ENCODE results near the gene MMRN1. TPM values are rescaled to one million over a fixed set of nuclear protein-coding genes. Genes with fewer than 3 reads are reported as not detected.
"Not testable (repeated sequence)": the region's sequence is repeated elsewhere in the genome, so short reads cannot be mapped to it uniquely, and the experiment has no call there.

MMRN1 gene
- total RNA-seq, 1 donor: not detected

DNA sequence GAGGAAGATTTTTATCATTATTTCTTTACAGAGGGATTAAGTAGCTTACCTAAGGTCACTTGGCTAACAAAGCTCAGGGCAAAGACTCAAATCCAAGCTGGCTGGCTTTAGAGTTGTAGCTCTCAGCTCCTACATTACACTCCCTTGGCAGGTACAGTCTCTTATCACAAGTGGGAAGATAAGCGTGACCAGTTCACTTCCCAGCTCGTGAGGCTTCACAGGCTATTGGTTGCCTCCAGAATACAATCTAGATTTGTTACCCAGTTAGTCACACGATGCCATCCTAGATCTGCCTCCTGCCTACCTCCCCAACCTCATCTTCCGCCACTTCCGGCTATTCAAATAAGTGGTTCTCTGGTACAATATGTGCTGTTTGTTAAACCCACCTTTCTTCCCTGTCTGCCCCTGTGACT lies 3.7 kb downstream of the MMRN1 start:
- H3K4me3 ChIP-seq (ENCODE audit: low read depth, low read length): no peak overlapping the region
- TF ChIP-seq, protein P1, sequence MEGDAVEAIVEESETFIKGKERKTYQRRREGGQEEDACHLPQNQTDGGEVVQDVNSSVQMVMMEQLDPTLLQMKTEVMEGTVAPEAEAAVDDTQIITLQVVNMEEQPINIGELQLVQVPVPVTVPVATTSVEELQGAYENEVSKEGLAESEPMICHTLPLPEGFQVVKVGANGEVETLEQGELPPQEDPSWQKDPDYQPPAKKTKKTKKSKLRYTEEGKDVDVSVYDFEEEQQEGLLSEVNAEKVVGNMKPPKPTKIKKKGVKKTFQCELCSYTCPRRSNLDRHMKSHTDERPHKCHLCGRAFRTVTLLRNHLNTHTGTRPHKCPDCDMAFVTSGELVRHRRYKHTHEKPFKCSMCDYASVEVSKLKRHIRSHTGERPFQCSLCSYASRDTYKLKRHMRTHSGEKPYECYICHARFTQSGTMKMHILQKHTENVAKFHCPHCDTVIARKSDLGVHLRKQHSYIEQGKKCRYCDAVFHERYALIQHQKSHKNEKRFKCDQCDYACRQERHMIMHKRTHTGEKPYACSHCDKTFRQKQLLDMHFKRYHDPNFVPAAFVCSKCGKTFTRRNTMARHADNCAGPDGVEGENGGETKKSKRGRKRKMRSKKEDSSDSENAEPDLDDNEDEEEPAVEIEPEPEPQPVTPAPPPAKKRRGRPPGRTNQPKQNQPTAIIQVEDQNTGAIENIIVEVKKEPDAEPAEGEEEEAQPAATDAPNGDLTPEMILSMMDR (IDR thresholded peaks at IDR 0.05; ENCODE audit: insufficient read depth, low read depth, low read length): no peak
- DNase-seq (ENCODE audit: low read depth): no peak

DNA sequence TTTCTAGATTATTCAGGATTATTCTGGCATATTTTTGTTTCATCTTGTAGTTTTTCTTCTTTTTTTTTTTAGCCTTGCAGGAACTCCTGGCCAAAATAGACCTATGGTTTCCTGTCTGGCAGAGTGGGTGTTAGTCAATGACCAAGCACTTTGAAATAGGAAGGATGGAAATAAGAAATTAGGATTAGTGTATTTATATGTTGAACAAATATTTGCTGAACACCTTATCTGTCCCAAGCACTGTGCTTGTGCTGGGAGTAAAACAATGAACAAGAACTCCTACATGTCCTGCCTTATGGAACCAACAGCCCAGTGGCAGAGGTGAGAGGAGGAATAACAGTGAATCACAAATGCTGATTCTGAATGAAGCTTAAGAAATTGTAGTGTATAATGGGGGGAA lies 4.5 kb downstream of the MMRN1 start:
- no peak overlapping the region for H3K4me3 ChIP-seq (ENCODE audit: low read depth, low read length)
- TF ChIP-seq, protein P1 (IDR thresholded peaks at IDR 0.05; ENCODE audit: insufficient read depth, low read depth, low read length): no peak
- DNase-seq (ENCODE audit: low read depth): no peak

DNA sequence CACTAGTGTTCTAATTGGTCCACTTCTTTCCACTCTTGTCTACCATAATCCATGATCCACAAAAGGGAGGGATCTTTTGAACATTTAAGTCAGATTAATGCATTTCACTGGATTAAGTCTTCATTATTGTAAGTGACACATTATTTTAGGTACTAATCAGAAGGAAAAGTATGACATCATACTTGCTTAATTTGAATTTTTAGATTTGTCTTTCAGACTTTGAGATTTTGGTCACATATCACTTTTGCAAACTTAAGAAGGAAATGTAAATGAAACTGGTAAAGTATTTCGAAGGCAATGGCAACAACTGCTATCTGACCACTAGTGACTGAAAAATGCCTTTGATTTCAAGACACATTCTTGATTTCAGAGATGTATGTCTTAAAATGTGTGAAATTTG lies 5.2 kb downstream of the MMRN1 start:
- no peak overlapping the region for H3K4me3 ChIP-seq (ENCODE audit: low read depth, low read length)
- no peak for DNase-seq (ENCODE audit: low read depth)
- TF ChIP-seq, protein P1 (IDR thresholded peaks at IDR 0.05; ENCODE audit: insufficient read depth, low read depth, low read length): no peak

DNA sequence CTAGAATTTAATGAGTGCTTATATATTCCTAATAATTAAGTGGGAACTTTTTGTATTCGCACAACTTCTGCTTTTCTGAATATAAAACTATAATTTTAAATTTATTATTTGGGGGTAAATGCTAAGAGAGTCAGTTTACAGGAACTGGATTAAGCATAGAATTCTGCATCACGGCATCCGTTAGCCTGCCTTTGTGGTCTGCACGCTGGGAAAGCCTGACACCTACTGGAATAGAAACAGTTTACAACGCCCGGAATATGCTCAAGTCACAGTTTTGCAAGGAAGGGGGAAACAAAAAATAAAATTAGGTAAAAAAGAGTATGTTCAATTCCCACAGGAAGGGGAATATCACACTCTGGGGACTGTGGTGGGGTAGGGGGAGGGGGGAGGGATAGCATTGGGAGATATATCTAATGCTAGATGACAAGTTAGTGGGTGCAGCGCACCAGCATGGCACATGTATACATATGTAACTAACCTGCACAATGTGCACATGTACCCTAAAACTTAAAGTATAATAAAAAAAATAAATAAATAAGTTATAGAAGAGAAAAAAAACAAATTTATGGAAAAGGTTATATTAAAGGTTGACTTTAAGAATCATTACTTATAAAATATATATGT lies 7.3 kb downstream of the MMRN1 start:
- peak; percentile 58 for DNase-seq (ENCODE audit: low read depth)
- not testable (repeated sequence) for H3K4me3 ChIP-seq (ENCODE audit: low read depth, low read length)
- TF ChIP-seq, protein P1 (IDR thresholded peaks at IDR 0.05; ENCODE audit: insufficient read depth, low read depth, low read length): peak; percentile 79

DNA sequence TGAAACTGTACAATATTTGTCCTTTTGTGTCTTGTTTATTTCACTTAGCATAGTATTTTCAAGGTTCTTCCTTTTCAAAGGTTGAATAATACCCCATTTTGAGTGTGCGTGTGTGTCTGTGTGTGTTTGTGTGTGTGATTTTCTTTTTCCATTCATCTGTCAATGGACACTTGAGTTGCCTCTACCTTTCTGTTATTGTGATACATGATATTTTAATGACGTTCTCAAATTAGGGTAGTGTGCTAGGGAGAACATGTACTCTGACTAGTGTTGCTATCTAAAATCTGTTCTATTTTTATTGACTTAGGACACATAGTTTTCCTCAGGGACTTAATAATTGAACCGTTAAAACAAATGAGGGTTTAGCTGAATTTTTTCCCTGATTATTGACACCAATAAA lies 9.9 kb downstream of the MMRN1 start:
- TF ChIP-seq, protein P1 (IDR thresholded peaks at IDR 0.05; ENCODE audit: insufficient read depth, low read depth, low read length): no peak
- no peak for DNase-seq (ENCODE audit: low read depth)
- no peak overlapping the region for H3K4me3 ChIP-seq (ENCODE audit: low read depth, low read length)

DNA sequence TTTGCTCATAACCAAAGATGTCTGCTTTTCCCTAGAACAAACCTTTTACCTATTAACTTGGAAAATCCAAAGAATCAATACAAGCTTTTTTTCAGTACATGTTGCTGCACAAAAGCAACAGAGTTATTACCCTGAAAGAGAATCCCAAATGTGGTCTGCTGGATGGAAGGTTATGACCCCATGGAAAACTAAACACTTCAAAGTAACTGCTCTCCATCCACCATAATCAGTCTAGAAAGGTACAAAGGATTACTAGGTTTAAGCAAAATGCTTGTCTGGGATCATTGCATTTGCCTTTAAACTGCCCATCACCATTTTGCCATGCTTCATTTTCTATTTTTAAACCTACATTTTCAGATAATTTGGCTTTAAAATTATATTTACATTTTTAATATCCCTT lies 11.7 kb downstream of the MMRN1 start:
- TF ChIP-seq, protein P1 (IDR thresholded peaks at IDR 0.05; ENCODE audit: insufficient read depth, low read depth, low read length): no peak
- DNase-seq (ENCODE audit: low read depth): no peak
- no peak overlapping the region for H3K4me3 ChIP-seq (ENCODE audit: low read depth, low read length)
